NCI-H345 treated with DMSO at 0.1 percent for 48 hours (cell line): ENCODE results near the gene GMPR.

Source experiments
- DNase-seq: peaks from one replicate; lab custom pipeline; 2025; ENCODE audit not compliant: unreplicated experiment; lab: John Stamatoyannopoulos, UW

The GMPR gene

DNA sequence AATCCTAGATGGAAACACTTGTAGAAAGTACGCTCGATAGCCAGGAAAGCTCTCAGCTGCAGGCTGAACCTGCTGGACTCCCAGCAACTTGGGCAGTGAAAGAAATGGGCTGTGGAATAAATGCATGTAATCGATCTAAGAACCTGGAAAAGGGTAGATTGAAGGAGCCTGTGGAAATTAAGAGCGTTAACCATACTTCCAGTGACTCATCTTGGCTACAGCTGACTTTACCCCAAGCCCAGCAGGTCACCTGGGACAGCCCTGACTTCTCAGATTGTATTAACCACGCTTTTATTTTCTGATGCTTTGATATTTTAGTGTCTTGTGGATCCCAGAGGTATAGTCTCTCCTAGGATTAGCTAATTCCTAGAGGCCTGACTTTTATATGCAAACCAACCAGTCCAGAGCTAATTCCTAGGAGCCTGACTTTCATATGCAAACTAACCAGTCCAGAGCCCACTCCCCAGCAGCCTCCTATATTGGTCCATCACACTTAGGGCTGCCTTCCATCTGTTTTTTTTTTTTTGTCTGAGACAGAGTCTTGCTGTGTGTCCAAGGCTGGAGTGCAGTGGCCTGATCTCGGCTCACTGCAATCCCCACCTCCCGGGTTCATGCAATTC, 86.3 kb downstream of the GMPR start:
- no peak for DNase-seq

DNA sequence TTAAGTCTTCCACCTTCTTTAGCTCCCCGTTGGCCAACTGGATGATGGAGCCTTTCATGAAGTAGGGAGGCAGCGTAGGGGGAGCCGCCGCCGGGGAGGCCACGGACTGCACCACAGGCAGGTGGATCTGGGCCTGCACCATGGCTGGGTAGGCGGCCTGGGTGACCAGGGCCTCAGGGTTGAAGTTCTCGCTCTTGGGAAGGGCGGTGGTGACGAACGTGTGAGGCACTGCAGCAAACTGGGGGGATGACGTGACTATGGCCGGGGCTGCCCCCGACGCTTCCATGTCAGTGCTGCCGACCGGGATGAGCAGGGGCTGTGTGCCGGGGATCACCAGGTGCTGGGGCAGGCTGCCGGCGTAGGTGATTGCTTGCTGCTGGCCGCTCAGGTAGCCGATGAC, 88.1 kb downstream of the GMPR start:
- no peak for DNase-seq

DNA sequence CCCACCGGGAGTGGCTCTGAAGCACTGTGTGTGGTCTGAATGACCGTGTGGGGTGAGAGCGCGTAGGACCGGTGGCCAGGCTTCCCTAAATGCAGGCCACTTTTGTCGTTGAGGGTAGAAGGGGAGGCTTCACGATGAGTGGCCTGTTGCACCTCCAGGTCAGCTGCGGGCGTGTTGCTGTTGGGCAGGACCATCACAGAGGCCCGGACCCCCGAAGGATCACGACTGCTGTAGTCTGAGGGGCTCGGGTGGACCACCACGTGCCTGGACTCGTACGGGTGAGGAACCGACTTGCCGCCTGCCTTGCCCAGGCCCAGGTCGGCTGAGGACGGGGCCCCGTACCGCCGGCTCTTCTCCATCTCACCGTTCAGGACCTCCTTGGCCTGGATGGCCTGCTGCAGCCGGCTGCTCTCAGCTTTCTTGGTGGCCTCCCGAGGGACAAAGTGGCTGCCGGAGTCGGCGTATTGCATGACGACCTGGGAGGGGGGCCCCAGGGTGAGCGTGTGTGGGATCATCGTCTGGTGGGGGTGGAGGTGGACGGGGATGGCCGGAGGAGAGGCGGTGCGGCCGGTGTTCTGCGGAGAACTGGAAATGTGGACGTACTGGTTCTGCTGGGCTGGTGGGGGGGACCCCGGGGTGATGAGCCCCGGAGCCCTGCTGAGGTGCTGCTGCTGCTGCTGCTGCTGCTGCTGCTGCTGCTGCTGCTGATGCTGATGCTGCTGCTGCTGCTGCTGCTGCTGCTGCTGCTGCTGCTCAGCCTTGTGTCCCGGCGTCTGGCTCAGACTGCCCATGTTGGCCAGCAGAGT, 88.8 kb downstream of the GMPR start:
- no peak for DNase-seq

DNA sequence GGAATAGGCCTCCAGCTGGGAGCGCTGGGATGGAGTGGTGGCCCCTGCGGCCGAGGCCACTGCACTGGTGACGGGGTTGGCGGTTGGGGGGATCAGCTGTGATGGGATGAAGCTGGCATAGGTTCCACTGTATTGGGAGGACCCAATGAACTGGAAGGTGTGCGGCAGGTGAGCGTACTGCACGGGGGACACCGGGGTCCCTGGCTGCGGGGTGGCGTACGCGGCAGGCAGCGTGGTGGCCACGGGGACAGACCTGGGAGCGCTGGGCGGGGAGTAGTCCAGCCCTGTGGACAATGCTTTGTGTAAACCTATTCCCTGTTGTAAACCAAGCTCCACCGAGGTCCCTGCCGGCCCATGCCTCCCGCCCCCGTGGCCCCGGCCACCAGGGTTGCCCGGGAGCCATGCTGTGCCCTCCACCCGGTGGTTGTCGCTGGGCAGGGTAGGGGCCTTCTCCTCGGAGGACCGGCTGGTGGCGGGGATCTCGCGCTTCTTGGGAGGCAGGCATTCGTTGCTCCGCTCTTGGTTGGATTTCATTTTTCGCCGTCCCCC, 89.5 kb downstream of the GMPR start:
- no peak for DNase-seq

DNA sequence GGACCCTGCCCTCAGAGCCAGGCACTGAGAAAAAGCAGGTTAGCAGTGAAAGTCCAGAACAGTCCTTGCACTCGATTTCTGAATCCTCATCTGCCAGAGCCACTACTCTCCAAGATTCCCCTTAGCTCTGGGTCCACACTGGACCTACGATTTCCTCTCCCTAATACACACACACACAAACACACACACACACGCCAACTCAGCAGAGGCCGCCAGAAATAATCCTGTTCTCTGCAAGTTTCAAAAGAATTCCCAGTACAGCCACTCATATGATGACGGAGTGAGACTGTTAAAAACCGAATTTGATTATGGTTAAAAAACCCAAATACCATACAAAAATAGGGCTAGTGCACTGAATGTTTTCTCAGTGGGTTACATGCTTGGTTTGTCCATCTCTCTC, 90.8 kb downstream of the GMPR start:
- DNase-seq = no peak

DNA sequence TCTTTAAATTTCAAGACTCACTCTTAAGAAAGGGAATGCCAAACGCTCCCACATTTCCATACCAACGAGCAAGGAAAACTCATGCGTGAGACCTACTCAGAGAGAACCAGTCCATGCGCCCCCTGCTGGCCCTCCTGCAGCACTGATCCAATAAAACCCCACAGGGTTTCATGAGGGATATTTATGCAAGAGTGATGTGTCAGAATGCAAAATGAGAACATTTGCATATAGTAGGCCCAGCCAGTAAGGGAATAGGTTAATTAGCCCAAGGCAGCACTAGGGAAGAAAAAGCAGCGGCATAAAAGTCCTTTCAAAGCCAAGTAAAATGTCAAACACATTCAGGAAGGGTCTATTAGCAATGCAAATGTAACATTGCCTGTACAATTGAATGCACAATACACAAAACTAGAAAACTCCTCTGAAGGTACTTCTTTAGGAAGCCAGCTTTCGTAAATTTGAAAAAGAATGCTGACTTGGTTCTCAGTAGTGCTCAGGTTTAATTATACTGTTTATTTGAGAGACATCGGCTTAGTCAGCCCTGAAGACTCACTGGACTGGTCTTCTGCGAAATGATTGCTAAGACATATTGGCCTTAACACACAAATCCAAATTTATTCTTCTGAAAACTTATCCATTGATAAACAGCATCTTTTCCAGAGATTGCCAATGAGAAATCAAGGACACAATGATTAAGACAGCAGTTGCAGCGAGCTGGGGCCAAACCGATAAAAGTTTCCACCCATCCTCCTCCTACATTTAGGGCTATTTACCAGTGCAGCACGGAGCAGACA, 93.2 kb downstream of the GMPR start:
- no peak for DNase-seq

- DNase-seq = peak; percentile 14
Measured at GRCh38 chr6:16332175-16332542, 93.8 kb downstream of the GMPR start.

DNA sequence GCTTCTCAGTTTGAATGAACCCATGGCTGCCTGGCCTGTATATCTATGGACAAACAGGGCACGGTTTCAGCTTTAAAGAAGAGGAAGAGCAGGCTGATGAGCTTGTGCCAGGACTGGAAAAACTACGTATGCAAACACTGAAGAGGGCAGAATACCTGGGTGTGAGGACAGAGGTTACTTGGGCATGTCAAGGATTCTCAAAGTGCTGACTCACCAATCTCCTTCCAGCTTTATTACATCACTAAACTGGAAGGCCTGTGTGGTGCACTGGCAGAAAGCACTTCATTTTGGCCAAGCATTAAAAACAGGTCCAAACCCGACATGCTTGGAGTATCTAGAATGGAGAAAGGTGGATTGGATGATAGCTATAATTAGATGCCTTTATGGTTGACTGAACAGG, 95.2 kb downstream of the GMPR start:
- DNase-seq = no peak

DNA sequence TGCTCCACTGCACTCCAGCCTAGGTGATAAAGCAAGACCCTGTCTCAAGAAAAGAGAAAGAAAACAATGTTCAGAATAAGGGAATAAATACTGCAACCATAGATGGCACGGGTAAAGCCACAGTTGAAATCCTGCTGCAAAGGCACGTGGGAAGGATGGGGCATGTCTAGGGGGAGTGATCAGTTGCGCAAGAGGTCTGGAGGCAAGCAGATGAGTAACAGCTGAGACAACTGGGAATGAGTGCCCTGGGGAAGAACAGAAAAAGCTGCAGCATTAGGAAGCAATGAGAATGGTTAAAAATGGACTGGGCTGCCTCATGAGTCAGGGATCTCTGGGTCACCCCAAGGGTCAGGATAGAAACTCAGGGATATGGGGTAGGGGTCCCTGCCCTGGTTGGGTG, 96.3 kb downstream of the GMPR start:
- no peak for DNase-seq

DNA sequence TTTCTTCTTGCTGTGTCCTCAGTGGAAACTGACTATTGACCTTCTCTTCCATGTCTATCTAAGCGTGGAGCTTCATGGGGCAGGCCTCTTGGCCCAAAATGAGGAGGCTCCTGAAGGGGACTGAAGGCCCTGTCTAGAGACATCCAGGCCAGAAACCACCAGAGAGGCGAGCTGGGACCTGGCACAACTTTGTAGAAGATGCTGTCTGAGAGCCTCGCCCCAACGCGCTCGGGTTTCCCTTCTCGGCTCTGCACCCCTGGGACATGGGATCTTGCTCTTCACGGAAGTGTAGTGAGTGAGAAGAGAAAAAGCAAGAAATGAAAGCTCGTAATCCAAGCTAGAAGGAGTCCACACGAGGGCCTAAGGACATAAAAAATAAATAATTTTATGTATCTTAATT, 96.8 kb downstream of the GMPR start:
- no peak for DNase-seq

GRCh38 chr6:16336056-16336818, 97.8 kb downstream of the GMPR start:
- DNase-seq = no peak

- no peak for DNase-seq
Measured at GRCh38 chr6:16336911-16337294, 98.5 kb downstream of the GMPR start.

DNA sequence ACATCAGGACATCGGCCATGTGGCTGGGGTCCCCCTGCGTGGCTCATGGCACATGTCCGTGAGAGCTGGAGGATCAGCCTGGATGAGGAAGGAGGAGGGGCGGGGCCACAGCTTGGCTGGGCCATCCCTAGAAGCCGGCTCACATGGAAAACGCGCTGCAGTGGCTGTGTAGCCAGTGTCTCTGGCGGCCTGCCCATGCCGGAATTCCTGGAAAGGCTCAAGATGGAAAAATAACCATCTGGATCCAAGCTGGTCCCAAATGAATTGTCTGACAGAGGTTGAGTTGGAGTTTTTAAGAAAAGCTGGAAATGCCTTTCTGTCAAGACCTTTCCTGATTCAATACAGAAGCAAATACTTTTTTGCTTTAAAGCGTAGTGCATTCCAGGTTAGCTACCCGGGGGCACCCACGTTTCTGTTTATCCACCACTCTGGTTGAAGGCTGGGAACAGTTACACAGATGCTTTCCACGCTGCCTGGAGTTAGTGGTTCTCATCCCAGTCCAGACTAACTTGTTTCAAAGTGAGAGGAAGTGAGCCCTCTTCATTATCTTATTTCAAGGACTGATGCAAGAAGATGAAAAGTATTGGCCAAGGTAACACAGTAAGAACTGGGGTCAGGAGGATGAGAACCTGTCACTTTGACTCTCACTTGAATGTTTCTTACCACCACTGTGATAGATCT, 99.0 kb downstream of the GMPR start:
- DNase-seq = no peak

DNA sequence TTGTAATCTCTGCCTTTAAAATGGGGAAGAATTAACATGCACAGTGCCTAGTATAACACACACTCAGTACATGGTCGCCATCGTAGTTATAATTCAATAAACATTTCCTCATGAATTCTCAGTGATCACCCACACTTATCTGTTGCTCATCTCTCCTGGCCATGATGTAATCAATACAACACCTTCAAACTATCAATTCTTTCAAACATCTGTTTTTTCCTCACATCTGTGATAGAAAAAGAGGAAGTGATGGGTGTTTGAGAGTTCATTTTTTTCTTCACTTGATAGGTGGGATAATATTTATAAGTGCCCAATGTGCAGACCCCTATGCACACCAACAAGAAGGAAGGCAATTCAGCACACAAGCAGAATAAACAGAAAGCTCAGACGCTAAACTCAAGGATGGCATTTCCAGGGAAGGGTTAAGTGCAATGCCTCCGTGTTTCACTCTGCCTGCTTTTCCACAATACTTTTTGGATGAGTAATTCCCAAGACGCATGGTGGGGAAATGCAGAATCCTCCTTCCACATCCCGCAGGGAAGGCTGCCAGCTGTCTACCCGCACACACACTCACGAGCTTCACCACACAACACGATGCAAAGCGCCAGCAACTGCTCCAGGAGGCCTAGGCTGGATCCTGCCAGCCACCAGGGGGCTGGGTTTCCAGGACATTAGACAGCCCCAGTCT, 100.3 kb downstream of the GMPR start:
- DNase-seq = no peak

DNA sequence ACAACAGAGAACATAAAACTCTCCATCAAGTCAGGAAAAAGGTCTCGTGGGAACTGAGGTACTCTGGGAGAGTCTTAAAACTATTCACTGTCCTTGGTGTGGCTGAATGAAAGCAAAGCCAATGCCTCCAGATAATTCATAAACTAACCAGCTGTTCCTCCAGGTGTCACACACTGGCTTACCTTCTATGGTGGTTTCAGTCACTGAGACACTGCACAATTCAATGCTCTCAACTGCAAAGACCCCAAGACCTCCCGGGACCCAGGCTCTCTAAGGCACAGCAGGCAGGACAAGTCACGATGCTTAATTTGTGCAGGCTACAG, 100.8 kb downstream of the GMPR start:
- no peak for DNase-seq

DNA sequence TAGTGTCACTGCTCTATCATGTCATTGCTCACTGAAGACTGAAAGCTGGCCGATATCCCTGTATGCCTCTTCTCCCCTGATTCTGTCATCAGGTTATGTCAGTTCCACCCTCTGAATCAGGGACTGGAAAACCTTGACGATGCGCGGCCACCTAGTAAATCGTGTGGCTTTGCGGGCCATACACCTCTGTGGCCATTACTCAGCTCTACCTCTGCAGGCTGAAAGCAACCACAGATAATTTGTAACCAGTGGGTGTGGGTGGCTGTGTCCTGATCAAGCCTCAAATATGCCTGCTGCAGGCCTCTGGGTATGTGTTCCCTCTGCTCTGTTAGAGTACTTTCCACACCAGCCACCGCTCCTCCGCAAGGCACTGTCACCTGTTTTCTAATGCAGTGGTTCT, 105.2 kb downstream of the GMPR start:
- no peak for DNase-seq

DNA sequence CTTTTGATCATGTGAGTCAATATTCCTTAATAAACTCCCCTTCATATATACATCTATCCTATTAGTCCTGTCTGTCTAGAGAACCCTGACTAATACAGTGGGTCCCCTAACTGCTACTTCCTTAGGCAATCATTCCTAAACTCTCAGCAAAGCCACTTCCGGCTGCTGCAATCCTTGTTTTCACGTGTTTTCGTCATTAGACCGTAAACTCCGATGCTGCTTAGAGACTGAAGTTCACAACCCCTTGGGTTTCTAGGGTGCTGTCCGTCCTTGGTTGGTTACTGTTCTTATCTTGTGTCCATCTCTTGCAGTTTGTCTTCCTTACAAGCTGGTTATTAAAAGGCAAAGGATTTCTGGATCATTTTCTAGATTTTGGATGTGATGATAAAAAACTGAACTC, 106.4 kb downstream of the GMPR start:
- DNase-seq = no peak
